Muscle of leg (tissue), 16 donors: Measurements from ENCODE around the gene FGF16. TPM values are rescaled to one million over a fixed set of nuclear protein-coding genes. Genes with fewer than 3 reads are reported as not detected.
"Not testable (repeated sequence)": the region's sequence is repeated elsewhere in the genome, so short reads cannot be mapped to it uniquely, and the experiment has no call there.

Source experiments
- DNase-seq: peaks from one replicate; pipeline ENCODE4 v3.0.0; 2013
- H3K27ac ChIP-seq: one replicate; pipeline ENCODE4 v1.5.1; 2013; ENCODE audit warnings: mild to moderate bottlenecking, low read length, control low read depth
- H3K27me3 ChIP-seq: one replicate; pipeline ENCODE4 v1.6.1; 2013; ENCODE audit warnings: low read length; ENCODE audit not compliant: control insufficient read depth, insufficient read depth
- H3K36me3 ChIP-seq: one replicate; pipeline ENCODE4 v1.6.1; 2013; ENCODE audit warnings: low read length; ENCODE audit not compliant: control insufficient read depth, insufficient read depth
- H3K4me1 ChIP-seq: one replicate; pipeline ENCODE4 v1.6.1; 2013; ENCODE audit warnings: low read length; ENCODE audit not compliant: control insufficient read depth, insufficient read depth
- H3K4me3 ChIP-seq: one replicate; pipeline ENCODE4 v1.5.1; 2013; ENCODE audit warnings: low read length, control low read depth
- H3K9me3 ChIP-seq: replicated peaks from 2 replicates; pipeline ENCODE4 v1.6.1; 2013; ENCODE audit warnings: low read depth, low read length; ENCODE audit not compliant: control insufficient read depth
- WGBS: methylation state at CpG from one replicate; pipeline ENCODE4 v1.1.5; 2013; ENCODE audit warnings: missing lambda C conversion rate; ENCODE audit not compliant: insufficient coverage; 5-methylcytosine and 5-hydroxymethylcytosine counted together
- long read RNA-seq, 11 donors: transcript quantifications; one replicate each; lab custom pipeline, GENCODE V29; 2026
- polyA plus RNA-seq, 8 donors: library from polyadenylated mRNA; unstranded; fragments of 120-200 nt; gene quantifications; one replicate each; pipeline versions ENCODE4 v1.2.1 to v1.2.3, GENCODE V29; 2013; ENCODE audit warnings: inconsistent platforms in 1 of 8, low replicate concordance in 1 of 8; ENCODE audit not compliant: insufficient read length in 8 of 8, insufficient read depth in 1 of 8
- total RNA-seq: library from RNA; stranded (reverse); fragments of 120-200 nt; gene quantifications from one replicate; pipeline ENCODE4 v1.2.4, GENCODE V29; 2013

FGF16 gene
- 2.3 TPM for total RNA-seq
- 1 to 10 TPM; 2.4 to 4.8 (median 3.4) TPM for polyA plus RNA-seq
- long read RNA-seq, donor 1, partial matches to known transcripts = 0 of 1 reads
- long read RNA-seq, donor 1, other reads (novel, unspliced or antisense) = 0 of 1 reads
- long read RNA-seq, donor 2 = 0 reads
- long read RNA-seq, donor 3, partial matches to known transcripts = 0 of 2 reads
- long read RNA-seq, donor 3, other reads (novel, unspliced or antisense) = 0 of 2 reads
- long read RNA-seq, donor 4, partial matches to known transcripts = 0 of 1 reads
- long read RNA-seq, donor 4, other reads (novel, unspliced or antisense) = 0 of 1 reads
- long read RNA-seq, donor 5, transcript FGF16-201 (3 exons, 1,650 nt) = major isoform, 5 of 5 reads
- long read RNA-seq, donor 5, partial matches to known transcripts = 0 of 5 reads
- long read RNA-seq, donor 5, other reads (novel, unspliced or antisense) = 0 of 5 reads
- long read RNA-seq, donor 6, partial matches to known transcripts = 0 of 3 reads
- long read RNA-seq, donor 6, other reads (novel, unspliced or antisense) = 0 of 3 reads
- long read RNA-seq, donor 7, partial matches to known transcripts = 0 of 3 reads
- long read RNA-seq, donor 7, other reads (novel, unspliced or antisense) = 0 of 3 reads
- long read RNA-seq, donor 8, partial matches to known transcripts = 0 of 3 reads
- long read RNA-seq, donor 8, other reads (novel, unspliced or antisense) = 0 of 3 reads
- long read RNA-seq, donor 9, partial matches to known transcripts = 0 of 4 reads
- long read RNA-seq, donor 9, other reads (novel, unspliced or antisense) = 0 of 4 reads
- long read RNA-seq, donor 10, partial matches to known transcripts = 0 of 3 reads
- long read RNA-seq, donor 10, other reads (novel, unspliced or antisense) = 0 of 3 reads
- long read RNA-seq, donor 11, partial matches to known transcripts = 0 of 1 reads
- long read RNA-seq, donor 11, other reads (novel, unspliced or antisense) = 0 of 1 reads

GRCh38 chrX:77446908-77447652 lies at the start of gene FGF16:
Gene FGF16 (plus strand): TSS chrX:77447389. CDS start chrX:77447675, 286 bp downstream.
- Histone ChIP-seq H3K9me3 (no peaks in the 10 kb centered on the region), H3K36me3 (no peaks in the 10 kb centered on the region), H3K27me3 (peaks cover 23% of the 10 kb centered on the region), H3K27ac (peak within 1 kb of the TSS; percentile 84), H3K4me1 (peaks cover 26% of the 10 kb centered on the region), H3K4me3 (peak within 1 kb of the TSS; percentile 50)
- 32% methylated on average over 45 of the region's 48 CpGs for WGBS
- DNase-seq = peak; percentile 78

- Histone ChIP-seq H3K27ac (no peak overlapping the region), H3K36me3 (no peaks in the 10 kb centered on the region), H3K4me1 (no peaks in the 10 kb centered on the region), H3K4me3 (no peak overlapping the region), H3K9me3 (no peaks in the 10 kb centered on the region), H3K27me3 (no peaks in the 10 kb centered on the region)
- no peak for DNase-seq
- no CpG with 5 or more reads among the region's 3 CpGs for WGBS
These were observed 48.7 kb upstream of the FGF16 start for GRCh38 chrX:77398330-77398954.

GRCh38 chrX:77404419-77404818 lies 42.8 kb upstream of the FGF16 start:
- Histone ChIP-seq H3K27ac (no peak overlapping the region), H3K27me3 (no peaks in the 10 kb centered on the region), H3K4me3 (no peak overlapping the region), H3K4me1 (peaks cover 3% of the 10 kb centered on the region), H3K9me3 (no peaks in the 10 kb centered on the region), H3K36me3 (no peaks in the 10 kb centered on the region)
- peak; percentile 85 for DNase-seq
- WGBS = no CpG with 5 or more reads among the region's 2 CpGs

GRCh38 chrX:77407821-77408220 lies 39.4 kb upstream of the FGF16 start:
- no CpG with 5 or more reads among the region's 1 CpG for WGBS
- not testable (repeated sequence) for H3K27me3 ChIP-seq, H3K9me3 ChIP-seq, H3K4me1 ChIP-seq, H3K27ac ChIP-seq, H3K4me3 ChIP-seq, H3K36me3 ChIP-seq, DNase-seq

GRCh38 chrX:77412631-77413030 lies 34.6 kb upstream of the FGF16 start:
- H3K27ac ChIP-seq = no peak overlapping the region
- H3K9me3 ChIP-seq = peaks cover 2% of the 10 kb centered on the region
- 74% methylated on average over 2 of the region's 3 CpGs for WGBS
- H3K4me1 ChIP-seq = no peaks in the 10 kb centered on the region
- H3K27me3 ChIP-seq = no peaks in the 10 kb centered on the region
- DNase-seq = no peak
- no peak overlapping the region for H3K4me3 ChIP-seq
- no peaks in the 10 kb centered on the region for H3K36me3 ChIP-seq

GRCh38 chrX:77415161-77415560 lies 32.0 kb upstream of the FGF16 start:
- Histone ChIP-seq H3K4me3 (no peak overlapping the region), H3K27ac (no peak overlapping the region), H3K27me3 (no peaks in the 10 kb centered on the region), H3K4me1 (no peaks in the 10 kb centered on the region), H3K36me3 (no peaks in the 10 kb centered on the region), H3K9me3 (no peaks in the 10 kb centered on the region)
- peak; percentile 15 for DNase-seq
- no CpG with 5 or more reads among the region's 1 CpG for WGBS

- no peak overlapping the region for H3K27ac ChIP-seq
- H3K4me1 ChIP-seq = no peaks in the 10 kb centered on the region
- H3K27me3 ChIP-seq = no peaks in the 10 kb centered on the region
- DNase-seq = no peak
- H3K36me3 ChIP-seq = no peaks in the 10 kb centered on the region
- no CpG with 5 or more reads among the region's 1 CpG for WGBS
- peaks cover 4% of the 10 kb centered on the region for H3K9me3 ChIP-seq
- H3K4me3 ChIP-seq = no peak overlapping the region
These were observed 31.3 kb upstream of the FGF16 start for GRCh38 chrX:77415882-77416281.

- no CpG with 5 or more reads among the region's 4 CpGs for WGBS
- peaks cover 9% of the 10 kb centered on the region for H3K27me3 ChIP-seq
- no peak overlapping the region for H3K27ac ChIP-seq
- peaks cover 4% of the 10 kb centered on the region for H3K4me1 ChIP-seq
- DNase-seq = peak; percentile 14
- no peaks in the 10 kb centered on the region for H3K36me3 ChIP-seq
- H3K9me3 ChIP-seq = peaks cover 6% of the 10 kb centered on the region
- no peak overlapping the region for H3K4me3 ChIP-seq
These were observed 24.1 kb upstream of the FGF16 start for GRCh38 chrX:77422891-77423648.

GRCh38 chrX:77426811-77427210 lies 20.4 kb upstream of the FGF16 start:
- no peaks in the 10 kb centered on the region for H3K36me3 ChIP-seq
- no peak overlapping the region for H3K4me3 ChIP-seq
- WGBS = no CpG with 5 or more reads among the region's 2 CpGs
- H3K27me3 ChIP-seq = peaks cover 6% of the 10 kb centered on the region
- peak; percentile 57 for DNase-seq
- H3K27ac ChIP-seq = no peak overlapping the region
- peaks cover 9% of the 10 kb centered on the region for H3K4me1 ChIP-seq
- H3K9me3 ChIP-seq = no peaks in the 10 kb centered on the region
